Right atrium auricular region (tissue), 2 donors: Measurements from ENCODE around the gene DUS1L. TPM values are rescaled to one million over a fixed set of nuclear protein-coding genes. Genes with fewer than 3 reads are reported as not detected.

Experiments
- DNase-seq: peaks from one replicate; pipeline ENCODE4 v3.0.0-alpha.2; 2019; ENCODE audit warnings: low spot score
- H3K27ac ChIP-seq, 2 donors: fragments of 200-600 bp; sonication (generic); 1 replicate in 1 of 2; 2 replicates in 1 of 2; pipeline ENCODE4 v1.5.1; 2016 to 2019
- H3K27me3 ChIP-seq, 2 donors: fragments of 200-600 bp; sonication (generic); one replicate each; pipeline versions ENCODE4 v1.5.1 to v1.6.0; 2017 to 2019
- H3K36me3 ChIP-seq: fragments of 200-600 bp; sonication (generic); one replicate; pipeline ENCODE4 v1.5.1; 2016
- H3K4me1 ChIP-seq, 2 donors: fragments of 200-600 bp; sonication (generic); one replicate each; pipeline versions ENCODE4 v1.5.1 to v1.6.0; 2017 to 2019
- H3K4me3 ChIP-seq, 2 donors: fragments of 200-600 bp; sonication (generic); 1 replicate in 1 of 2; 2 replicates in 1 of 2; pipeline ENCODE4 v1.5.1; 2017 to 2019; ENCODE audit warnings: mild to moderate bottlenecking in 1 of 2, moderate library complexity in 1 of 2
- H3K9me3 ChIP-seq, 2 donors: fragments of 200-600 bp; sonication (generic); one replicate each; pipeline ENCODE4 v1.5.1; 2019
- total RNA-seq, 2 donors: library from RNA; depleted of rRNA; stranded (reverse); fragments of >200 nt; gene quantifications; one replicate each; pipeline ENCODE4 v1.1.0, GENCODE V29; 2016
- TF ChIP-seq, protein P1 (sequence below), 2 donors: fragments of 200-600 bp; sonication (generic); IDR thresholded peaks; one replicate each; pipeline ENCODE4 v1.5.1; 2019; ENCODE audit warnings: antibody characterized with exemption in 2 of 2

Gene DUS1L
- total RNA-seq, 2 donors from 2014 or later = 33.3 to 45.7 TPM

GRCh38 chr17:82054351-82055022 is 11.1 kb downstream of the DUS1L start:
- no peak overlapping the region for H3K27ac ChIP-seq
- TF ChIP-seq, protein P1, sequence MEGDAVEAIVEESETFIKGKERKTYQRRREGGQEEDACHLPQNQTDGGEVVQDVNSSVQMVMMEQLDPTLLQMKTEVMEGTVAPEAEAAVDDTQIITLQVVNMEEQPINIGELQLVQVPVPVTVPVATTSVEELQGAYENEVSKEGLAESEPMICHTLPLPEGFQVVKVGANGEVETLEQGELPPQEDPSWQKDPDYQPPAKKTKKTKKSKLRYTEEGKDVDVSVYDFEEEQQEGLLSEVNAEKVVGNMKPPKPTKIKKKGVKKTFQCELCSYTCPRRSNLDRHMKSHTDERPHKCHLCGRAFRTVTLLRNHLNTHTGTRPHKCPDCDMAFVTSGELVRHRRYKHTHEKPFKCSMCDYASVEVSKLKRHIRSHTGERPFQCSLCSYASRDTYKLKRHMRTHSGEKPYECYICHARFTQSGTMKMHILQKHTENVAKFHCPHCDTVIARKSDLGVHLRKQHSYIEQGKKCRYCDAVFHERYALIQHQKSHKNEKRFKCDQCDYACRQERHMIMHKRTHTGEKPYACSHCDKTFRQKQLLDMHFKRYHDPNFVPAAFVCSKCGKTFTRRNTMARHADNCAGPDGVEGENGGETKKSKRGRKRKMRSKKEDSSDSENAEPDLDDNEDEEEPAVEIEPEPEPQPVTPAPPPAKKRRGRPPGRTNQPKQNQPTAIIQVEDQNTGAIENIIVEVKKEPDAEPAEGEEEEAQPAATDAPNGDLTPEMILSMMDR (IDR thresholded peaks at IDR 0.05) = no peak
- no peak overlapping the region for H3K4me3 ChIP-seq
- H3K9me3 ChIP-seq = no peaks in the 10 kb centered on the region
- H3K27me3 ChIP-seq = no peaks in the 10 kb centered on the region
- H3K4me1 ChIP-seq = peaks cover 0 to 32% of the 10 kb centered on the region in 2 donors
- H3K36me3 ChIP-seq = peaks cover 51% of the 10 kb centered on the region
- DNase-seq = no peak

DNA sequence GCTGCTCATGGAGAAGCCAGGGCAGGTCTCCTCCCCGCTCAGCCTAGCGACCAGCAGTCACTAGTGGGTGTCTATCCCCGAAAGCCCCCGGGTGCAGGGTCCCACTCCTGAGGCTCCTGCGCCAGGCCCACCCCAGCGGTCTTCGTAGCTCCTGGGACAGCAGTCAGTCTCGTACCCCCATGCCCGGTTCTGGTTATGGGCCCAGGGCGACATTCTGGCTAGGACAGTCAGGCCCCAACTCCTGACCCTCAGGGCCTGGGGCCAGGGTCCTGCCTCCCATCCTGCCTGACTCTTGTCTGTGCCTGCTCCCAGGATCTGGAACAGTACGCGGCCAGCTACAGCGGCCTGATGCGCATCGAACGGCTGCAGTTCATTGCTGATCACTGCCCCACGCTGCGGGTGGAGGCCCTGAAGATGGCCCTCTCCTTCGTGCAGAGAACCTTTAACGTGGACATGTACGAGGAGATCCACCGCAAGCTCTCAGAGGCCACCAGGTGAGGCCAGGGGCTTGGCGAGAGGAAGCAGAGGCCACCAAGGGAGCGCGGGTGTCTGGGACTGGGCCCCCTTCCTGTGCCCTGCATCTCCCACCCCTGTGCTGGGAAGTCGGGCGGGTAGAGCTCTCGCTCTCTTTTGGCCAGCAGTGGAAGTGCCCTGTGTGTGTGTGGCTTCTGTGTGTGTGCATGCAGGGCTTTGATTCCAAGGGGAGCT is 11.9 kb downstream of the DUS1L start:
- H3K9me3 ChIP-seq = no peaks in the 10 kb centered on the region
- H3K4me3 ChIP-seq = no peak overlapping the region
- TF ChIP-seq, protein P1 (IDR thresholded peaks at IDR 0.05) = no peak
- no peak overlapping the region for H3K27ac ChIP-seq
- DNase-seq = no peak
- peaks cover 0 to 32% of the 10 kb centered on the region in 2 donors for H3K4me1 ChIP-seq
- peaks cover 55% of the 10 kb centered on the region for H3K36me3 ChIP-seq
- no peaks in the 10 kb centered on the region for H3K27me3 ChIP-seq

GRCh38 chr17:82053130-82053529 is 12.5 kb downstream of the DUS1L start:
- no peak for DNase-seq
- Histone ChIP-seq H3K9me3 (no peaks in the 10 kb centered on the region), H3K4me3 (peak overlapping the region in 1 of 2 donors; percentile 83), H3K27me3 (no peaks in the 10 kb centered on the region), H3K4me1 (peaks cover 0 to 32% of the 10 kb centered on the region in 2 donors), H3K36me3 (peaks cover 57% of the 10 kb centered on the region), H3K27ac (no peak overlapping the region)
- TF ChIP-seq, protein P1 (IDR thresholded peaks at IDR 0.05) = no peak

DNA sequence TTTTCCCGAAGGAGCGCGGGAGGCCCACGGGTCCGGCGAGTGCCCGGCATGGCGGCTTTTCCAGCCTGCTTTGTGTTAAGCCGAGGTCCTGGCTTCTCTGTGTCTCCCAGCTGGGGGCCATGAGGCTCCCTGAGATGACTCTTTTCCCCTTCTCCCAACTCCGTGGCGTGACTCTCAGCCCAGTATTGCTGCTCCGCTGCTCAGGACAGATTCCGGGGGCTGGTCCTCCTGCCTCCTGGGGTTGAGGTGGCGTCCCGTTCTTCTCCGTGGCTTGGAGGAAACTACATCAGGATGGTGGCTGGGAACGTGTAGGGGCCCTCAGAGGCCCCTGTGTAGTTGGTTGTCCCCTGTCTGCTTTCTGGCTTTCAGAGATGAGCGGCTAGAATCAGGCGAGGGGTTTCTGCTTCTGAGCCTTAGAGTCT is 13.0 kb downstream of the DUS1L start:
- no peak for DNase-seq
- H3K27ac ChIP-seq = peak overlapping the region in 1 of 2 donors; percentile 13
- peaks cover 0 to 32% of the 10 kb centered on the region in 2 donors for H3K4me1 ChIP-seq
- TF ChIP-seq, protein P1 (IDR thresholded peaks at IDR 0.05) = no peak
- H3K4me3 ChIP-seq = peak overlapping the region; percentile 83 to 87
- no peaks in the 10 kb centered on the region for H3K27me3 ChIP-seq
- H3K9me3 ChIP-seq = no peaks in the 10 kb centered on the region
- H3K36me3 ChIP-seq = peaks cover 54% of the 10 kb centered on the region

GRCh38 chr17:82051776-82052637 is 13.6 kb downstream of the DUS1L start, which contains the start of the genes GPS1 and RFNG:
GPS1 (plus strand) TSS chr17:82051898; CDS start chr17:82051932, 34 bp downstream.
RFNG (minus strand) TSS chr17:82051811; CDS start chr17:82051766, 45 bp downstream.
- Histone ChIP-seq H3K27me3 (no peaks in the 10 kb centered on the region), H3K36me3 (peaks cover 51% of the 10 kb centered on the region), H3K27ac (peak within 1 kb of the TSS; percentile 53 to 59), H3K4me1 (peaks cover 0 to 32% of the 10 kb centered on the region in 2 donors), H3K9me3 (no peaks in the 10 kb centered on the region), H3K4me3 (peak within 1 kb of the TSS; percentile 83 to 87)
- no peak for DNase-seq
- TF ChIP-seq, protein P1 (IDR thresholded peaks at IDR 0.05) = no peak
